Measurements from ENCODE around the gene WAC. TPM values are rescaled to one million over a fixed set of nuclear protein-coding genes. Genes with fewer than 3 reads are reported as not detected.

WAC gene
- total and polyA plus RNA-seq, 2 of the 13 experiments (the other 11 are each of a cell fraction or from before 2014, with no cell fraction given) = 69.1 to 96.2 TPM

GRCh38 chr10:28559618-28560017 lies 26.7 kb downstream of the WAC start (continued):
- TF ChIP-seq SKIL (CRISPR knock-in tag; IDR thresholded peaks at IDR 0.05; ENCODE audit: borderline replicate concordance) (no peak), ZKSCAN8 (CRISPR knock-in tag; IDR thresholded peaks at IDR 0.05; ENCODE audit: borderline replicate concordance) (no peak), HOXA5 (CRISPR knock-in tag; IDR thresholded peaks at IDR 0.05) (no peak), KDM5A (IDR thresholded peaks at IDR 0.05; ENCODE audit: borderline replicate concordance, low read length) (no peak), ZNF652 (CRISPR knock-in tag; IDR thresholded peaks at IDR 0.05; ENCODE audit: borderline replicate concordance, low read depth) (no peak), LRRFIP1 (CRISPR knock-in tag; conservative IDR thresholded peaks at IDR 0.05) (no peak), CBX1 (IDR thresholded peaks at IDR 0.05; ENCODE audit: low read depth) (no peak), ZBTB7A (CRISPR knock-in tag; IDR thresholded peaks at IDR 0.05) (no peak), ARID5B (CRISPR knock-in tag; IDR thresholded peaks at IDR 0.05) (no peak)
